ENCODE results near the gene MSI2. TPM values are rescaled to one million over a fixed set of nuclear protein-coding genes. Genes with fewer than 3 reads are reported as not detected.

The MSI2 gene
- total RNA-seq, 2 donors from 2014 or later = 88.3 to 114 TPM

GRCh38 chr17:57632294-57632693 is 376.0 kb downstream of the MSI2 start:
- peaks cover 17% of the 10 kb centered on the region for H3K36me3 ChIP-seq (ENCODE audit: control insufficient read depth, insufficient read depth, low read length)
- no peak for DNase-seq
- no peaks in the 10 kb centered on the region for H3K9me3 ChIP-seq (ENCODE audit: control insufficient read depth, low read length)
- H3K4me1 ChIP-seq (ENCODE audit: control insufficient read depth, insufficient read depth, low read length) = peaks cover 4% of the 10 kb centered on the region
- Mint-ChIP-seq H3K4me1 (peaks cover 9% of the 10 kb centered on the region), H3K9me3 (peaks cover 1% of the 10 kb centered on the region), H3K36me3 (ENCODE audit: low read depth) (peaks cover 54% of the 10 kb centered on the region), H3K27me3 (ENCODE audit: insufficient read depth) (no peaks in the 10 kb centered on the region), H3K4me3 (no peak overlapping the region), H3K27ac (no peak overlapping the region)
- TF ChIP-seq, protein P1, sequence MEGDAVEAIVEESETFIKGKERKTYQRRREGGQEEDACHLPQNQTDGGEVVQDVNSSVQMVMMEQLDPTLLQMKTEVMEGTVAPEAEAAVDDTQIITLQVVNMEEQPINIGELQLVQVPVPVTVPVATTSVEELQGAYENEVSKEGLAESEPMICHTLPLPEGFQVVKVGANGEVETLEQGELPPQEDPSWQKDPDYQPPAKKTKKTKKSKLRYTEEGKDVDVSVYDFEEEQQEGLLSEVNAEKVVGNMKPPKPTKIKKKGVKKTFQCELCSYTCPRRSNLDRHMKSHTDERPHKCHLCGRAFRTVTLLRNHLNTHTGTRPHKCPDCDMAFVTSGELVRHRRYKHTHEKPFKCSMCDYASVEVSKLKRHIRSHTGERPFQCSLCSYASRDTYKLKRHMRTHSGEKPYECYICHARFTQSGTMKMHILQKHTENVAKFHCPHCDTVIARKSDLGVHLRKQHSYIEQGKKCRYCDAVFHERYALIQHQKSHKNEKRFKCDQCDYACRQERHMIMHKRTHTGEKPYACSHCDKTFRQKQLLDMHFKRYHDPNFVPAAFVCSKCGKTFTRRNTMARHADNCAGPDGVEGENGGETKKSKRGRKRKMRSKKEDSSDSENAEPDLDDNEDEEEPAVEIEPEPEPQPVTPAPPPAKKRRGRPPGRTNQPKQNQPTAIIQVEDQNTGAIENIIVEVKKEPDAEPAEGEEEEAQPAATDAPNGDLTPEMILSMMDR (conservative IDR thresholded peaks at IDR 0.05) = no peak
- no peak overlapping the region for H3K27ac ChIP-seq (ENCODE audit: low read depth, low read length)
- H3K9ac ChIP-seq (ENCODE audit: extremely low read depth, low read length, poor library complexity, severe bottlenecking) = no peak overlapping the region
- no peaks in the 10 kb centered on the region for H3K27me3 ChIP-seq (ENCODE audit: control insufficient read depth, insufficient read depth, low read length, poor library complexity, severe bottlenecking)
- H3K4me3 ChIP-seq (ENCODE audit: low read length) = no peak overlapping the region
- WGBS, 2 experiments (ENCODE audit: insufficient coverage in 1 of 2, insufficient read length in 1 of 2) = 97% methylated on average over 5 of the region's 5 CpGs

DNA sequence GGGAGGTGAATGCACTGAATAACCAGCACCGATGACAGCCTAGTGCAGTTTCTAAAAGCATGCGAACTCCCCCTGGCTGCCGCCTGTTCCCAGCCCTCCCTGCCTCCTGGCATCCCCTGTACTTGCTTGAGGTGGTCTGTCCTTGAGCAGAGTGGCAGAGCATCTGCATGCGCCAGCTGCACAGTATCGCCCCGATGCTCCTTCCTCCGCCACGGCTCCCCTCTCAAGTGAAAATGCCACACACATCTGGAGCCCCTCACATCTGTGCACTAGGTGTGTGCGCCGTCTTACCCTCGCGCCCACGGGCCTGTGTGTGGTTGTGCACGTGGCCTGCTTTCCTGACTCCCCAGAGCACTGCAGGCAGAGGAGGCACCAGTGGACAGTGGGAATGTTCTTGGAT is 376.9 kb downstream of the MSI2 start:
- Histone ChIP-seq H3K36me3 (ENCODE audit: control insufficient read depth, insufficient read depth, low read length) (peaks cover 17% of the 10 kb centered on the region), H3K9ac (ENCODE audit: extremely low read depth, low read length, poor library complexity, severe bottlenecking) (no peak overlapping the region), H3K4me1 (ENCODE audit: control insufficient read depth, insufficient read depth, low read length) (peaks cover 4% of the 10 kb centered on the region), H3K4me3 (ENCODE audit: low read length) (no peak overlapping the region), H3K9me3 (ENCODE audit: control insufficient read depth, low read length) (no peaks in the 10 kb centered on the region), H3K27ac (ENCODE audit: low read depth, low read length) (no peak overlapping the region), H3K27me3 (ENCODE audit: control insufficient read depth, insufficient read depth, low read length, poor library complexity, severe bottlenecking) (no peaks in the 10 kb centered on the region)
- Mint-ChIP-seq H3K27me3 (ENCODE audit: insufficient read depth) (peaks cover 6% of the 10 kb centered on the region), H3K4me3 (no peak overlapping the region), H3K9me3 (peaks cover 1% of the 10 kb centered on the region), H3K36me3 (ENCODE audit: low read depth) (peaks cover 51% of the 10 kb centered on the region), H3K4me1 (peaks cover 9% of the 10 kb centered on the region), H3K27ac (no peak overlapping the region)
- 85 to 100% methylated on average over 3 to 14 of the region's 14 CpGs for WGBS, 2 experiments (ENCODE audit: insufficient coverage in 1 of 2, insufficient read length in 1 of 2)
- no peak for DNase-seq
- TF ChIP-seq, protein P1 (conservative IDR thresholded peaks at IDR 0.05) = no peak

DNA sequence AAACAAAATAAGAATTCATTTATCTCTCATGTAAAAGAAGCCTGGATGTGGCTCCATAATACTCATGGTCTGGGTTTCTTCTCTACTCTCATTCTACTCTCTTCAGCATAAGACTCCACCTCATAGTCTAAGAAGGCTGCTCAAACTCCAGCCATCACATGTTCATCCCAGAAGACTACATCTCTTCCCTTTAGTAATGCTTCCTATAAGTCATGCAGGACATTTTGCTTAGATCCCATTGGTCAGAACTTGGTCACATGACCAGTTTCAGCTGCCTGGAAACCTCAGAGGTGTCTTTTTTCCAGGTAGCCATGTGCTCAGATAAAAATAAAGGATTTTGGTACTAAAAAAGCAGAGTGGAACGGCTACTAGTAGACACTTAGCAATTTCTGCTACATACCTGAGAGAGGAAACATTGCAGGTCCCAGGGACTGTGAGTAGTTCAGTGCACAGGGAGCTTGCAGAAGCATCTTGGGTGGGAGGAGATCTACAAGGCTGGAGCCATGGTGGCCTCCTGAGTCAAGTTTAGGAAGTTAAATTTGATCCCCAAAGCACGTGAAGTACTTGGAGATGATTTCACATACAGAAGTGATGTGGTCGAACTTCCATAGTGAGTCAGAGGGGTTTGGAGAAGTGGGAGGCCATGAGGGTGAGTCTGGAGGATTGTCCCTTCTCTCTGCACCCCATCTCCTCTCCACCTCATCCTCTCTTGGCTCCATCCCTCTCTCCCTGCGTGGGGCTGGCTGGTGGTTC is 378.6 kb downstream of the MSI2 start:
- H3K9me3 Mint-ChIP-seq = peaks cover 1% of the 10 kb centered on the region
- Histone ChIP-seq H3K27me3 (ENCODE audit: control insufficient read depth, insufficient read depth, low read length, poor library complexity, severe bottlenecking) (peaks cover 10% of the 10 kb centered on the region), H3K4me1 (ENCODE audit: control insufficient read depth, insufficient read depth, low read length) (peaks cover 5% of the 10 kb centered on the region), H3K27ac (ENCODE audit: low read depth, low read length) (no peak overlapping the region), H3K4me3 (ENCODE audit: low read length) (no peak overlapping the region), H3K36me3 (ENCODE audit: control insufficient read depth, insufficient read depth, low read length) (peaks cover 11% of the 10 kb centered on the region), H3K9ac (ENCODE audit: extremely low read depth, low read length, poor library complexity, severe bottlenecking) (no peak overlapping the region), H3K9me3 (ENCODE audit: control insufficient read depth, low read length) (no peaks in the 10 kb centered on the region)
- H3K27me3 Mint-ChIP-seq (ENCODE audit: insufficient read depth) = peaks cover 15% of the 10 kb centered on the region
- H3K36me3 Mint-ChIP-seq (ENCODE audit: low read depth) = peaks cover 47% of the 10 kb centered on the region
- TF ChIP-seq, protein P1 (conservative IDR thresholded peaks at IDR 0.05) = no peak
- no peak overlapping the region for H3K4me3 Mint-ChIP-seq
- WGBS, 2 experiments (ENCODE audit: insufficient coverage in 1 of 2, insufficient read length in 1 of 2) = 96 to 100% methylated on average over 2 to 4 of the region's 4 CpGs
- H3K4me1 Mint-ChIP-seq = peaks cover 11% of the 10 kb centered on the region
- no peak for DNase-seq
- H3K27ac Mint-ChIP-seq = no peak overlapping the region

All from endodermal cell (in vitro differentiated cells).